ENCODE measurements around the gene PLSCR5.

GRCh38 chr3:146547235-146547835, 57.8 kb downstream of the PLSCR5 start:
- TF ChIP-seq CTCF (IDR thresholded peaks at IDR 0.05), result no peak
- no peak for TF ChIP-seq POLR2A (IDR thresholded peaks at IDR 0.05)

All from tibial nerve (tissue), 3 donors.